HG03139 (cell line): Measurements from ENCODE around the gene RPL21.
A peak's percentile ranks its signal among the peaks of the same experiment; 100 is the strongest.

Source experiments
- ATAC-seq: cut with Tn5 transposase; IDR thresholded peaks from one replicate; pipeline ENCODE4 v1.9.1; 2021; ENCODE audit not compliant: unreplicated experiment

RPL21 gene

GRCh38 chr13:27257648-27258253, 6.4 kb downstream of the RPL21 start:
- ATAC-seq, result no peak

DNA sequence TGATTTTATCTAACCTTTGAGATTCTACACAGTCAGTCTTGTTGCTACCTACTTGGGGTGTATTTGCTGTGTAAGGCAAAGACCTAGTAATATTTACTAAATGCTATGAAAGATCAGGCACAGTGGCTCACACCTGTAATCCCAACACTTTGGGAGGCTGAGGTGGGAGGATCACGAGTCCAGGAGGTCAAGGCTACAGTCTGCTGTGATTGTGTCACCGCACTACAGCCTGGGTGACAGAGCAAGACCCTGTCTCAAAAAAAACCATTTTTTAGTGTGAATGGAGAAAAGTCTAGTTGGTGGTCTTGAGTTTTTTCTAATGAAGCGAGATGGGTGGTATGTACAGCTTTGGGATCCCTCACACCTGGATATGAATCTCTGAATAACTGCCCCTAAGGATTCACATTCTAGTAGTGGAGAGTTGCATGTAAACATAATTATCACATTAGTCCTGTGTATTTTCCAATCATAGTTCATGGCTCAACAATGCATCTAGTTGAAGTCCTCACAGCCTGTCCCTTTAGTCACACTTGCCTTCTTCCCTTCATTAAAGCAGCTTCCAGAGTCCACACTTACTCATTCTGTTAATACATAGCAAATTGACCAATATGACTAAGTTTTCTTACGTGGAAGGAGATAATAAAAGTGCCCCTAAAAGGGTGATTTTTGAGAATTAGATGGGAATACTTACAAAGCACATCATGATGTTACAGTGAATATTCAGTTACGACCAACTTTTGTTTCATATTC, 7.5 kb downstream of the RPL21 start:
- no peak for ATAC-seq

GRCh38 chr13:27259831-27260230, 8.5 kb downstream of the RPL21 start:
- ATAC-seq, result no peak

- no peak for ATAC-seq
Observed at GRCh38 chr13:27261396-27261795, 10.0 kb downstream of the RPL21 start.

GRCh38 chr13:27263438-27263837, 12.1 kb downstream of the RPL21 start:
- ATAC-seq, result no peak

DNA sequence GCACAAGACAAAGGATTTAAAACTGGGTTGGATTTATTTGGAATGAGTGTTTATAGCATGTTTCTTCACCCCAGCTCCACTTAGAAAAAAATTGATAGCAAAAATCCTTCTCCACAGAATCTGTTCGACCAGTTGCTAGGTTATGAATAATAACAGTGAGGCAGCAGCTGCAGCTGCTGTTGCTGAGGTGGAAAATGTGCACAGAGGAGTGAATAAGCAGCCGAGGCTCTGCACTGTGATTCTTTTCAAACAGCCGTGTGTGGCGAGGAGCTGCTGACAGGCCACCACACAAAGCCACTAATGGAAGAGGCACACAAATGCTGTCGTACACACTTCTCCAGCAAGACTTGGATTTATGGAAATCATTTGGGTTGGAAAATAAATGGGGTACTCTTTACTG, 12.8 kb downstream of the RPL21 start:
- ATAC-seq, result no peak

DNA sequence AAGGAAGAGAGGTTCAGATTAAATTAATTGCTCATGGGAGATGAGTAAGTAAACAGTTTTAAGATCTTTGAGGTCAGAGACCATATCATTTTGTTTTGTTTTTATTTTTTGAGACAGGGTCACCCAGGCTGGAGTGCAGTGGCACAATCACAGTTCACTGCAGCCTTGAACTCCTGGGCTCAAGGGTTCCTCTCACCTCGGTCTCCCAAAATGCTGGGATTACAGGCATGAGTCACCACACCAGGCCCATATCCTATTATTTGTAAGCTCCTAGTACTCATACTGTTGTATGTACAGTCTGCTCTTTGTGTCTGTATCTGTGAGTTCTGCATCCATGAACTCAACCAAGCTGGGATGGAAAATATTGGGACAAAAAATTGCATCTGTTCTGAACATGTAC, 13.3 kb downstream of the RPL21 start:
- ATAC-seq, result no peak

- ATAC-seq, result no peak
Observed at GRCh38 chr13:27266917-27267316, 15.6 kb downstream of the RPL21 start.

- no peak for ATAC-seq
Observed at GRCh38 chr13:27267596-27267995, 16.2 kb downstream of the RPL21 start.

DNA sequence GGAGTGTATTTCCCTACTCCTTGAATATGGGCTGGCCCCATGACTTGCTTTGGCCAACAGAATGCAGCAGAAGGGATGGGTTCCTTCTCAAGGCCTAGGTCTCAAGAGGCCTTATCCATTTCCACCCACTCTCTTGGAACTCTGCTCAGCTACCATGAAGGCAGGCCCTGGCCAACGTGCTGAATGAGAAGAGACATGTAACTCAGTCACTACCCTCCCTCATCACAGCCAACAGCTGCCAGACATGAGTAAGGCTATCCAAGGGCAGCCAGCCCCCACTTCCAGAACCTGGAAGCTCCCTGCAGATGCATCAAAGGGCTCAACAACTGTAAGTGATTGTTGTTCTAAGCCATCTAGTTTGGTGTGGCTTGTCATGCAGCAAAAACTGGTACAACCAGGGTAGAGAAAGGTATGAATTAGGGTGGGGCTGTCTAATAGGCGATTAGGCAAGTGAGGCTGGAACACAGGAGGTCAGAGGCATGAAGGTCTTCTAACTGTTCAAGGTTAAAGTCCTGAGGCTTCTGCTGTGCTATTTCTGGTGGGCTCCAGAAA, 17.8 kb downstream of the RPL21 start:
- ATAC-seq, result no peak

- peak; percentile 79 for ATAC-seq
Observed at GRCh38 chr13:27270594-27271520, 19.5 kb downstream of the RPL21 start, which contains the start of gene RASL11A. RASL11A (plus strand) TSS chr13:27270830; CDS start chr13:27270945, 115 bp downstream.

GRCh38 chr13:27271570-27272096, 20.3 kb downstream of the RPL21 start:
- no peak for ATAC-seq

GRCh38 chr13:27273658-27274425, 22.5 kb downstream of the RPL21 start:
- ATAC-seq, result no peak

- ATAC-seq, result no peak
Observed at GRCh38 chr13:27274631-27275030, 23.3 kb downstream of the RPL21 start.

DNA sequence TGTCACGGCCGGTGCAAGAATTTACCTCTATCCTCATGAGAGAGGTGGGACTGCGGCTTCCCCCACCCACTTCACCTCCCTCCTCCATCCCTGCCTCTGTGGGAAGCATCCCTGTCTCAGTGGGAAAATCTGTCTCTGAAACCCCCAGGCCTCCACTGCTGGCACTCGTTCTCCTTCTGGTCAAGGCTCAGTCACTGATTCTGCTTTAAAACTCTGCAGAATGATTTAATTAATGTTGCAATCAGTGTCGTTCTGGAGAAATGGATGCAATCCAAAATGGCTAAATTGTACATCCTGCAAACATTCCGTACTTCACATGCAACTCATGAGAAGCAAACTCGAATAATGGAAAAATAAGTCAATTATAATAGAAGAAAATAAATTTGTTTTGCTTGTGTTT, 24.8 kb downstream of the RPL21 start:
- no peak for ATAC-seq

GRCh38 chr13:27279506-27279905, 28.1 kb downstream of the RPL21 start:
- no peak for ATAC-seq

DNA sequence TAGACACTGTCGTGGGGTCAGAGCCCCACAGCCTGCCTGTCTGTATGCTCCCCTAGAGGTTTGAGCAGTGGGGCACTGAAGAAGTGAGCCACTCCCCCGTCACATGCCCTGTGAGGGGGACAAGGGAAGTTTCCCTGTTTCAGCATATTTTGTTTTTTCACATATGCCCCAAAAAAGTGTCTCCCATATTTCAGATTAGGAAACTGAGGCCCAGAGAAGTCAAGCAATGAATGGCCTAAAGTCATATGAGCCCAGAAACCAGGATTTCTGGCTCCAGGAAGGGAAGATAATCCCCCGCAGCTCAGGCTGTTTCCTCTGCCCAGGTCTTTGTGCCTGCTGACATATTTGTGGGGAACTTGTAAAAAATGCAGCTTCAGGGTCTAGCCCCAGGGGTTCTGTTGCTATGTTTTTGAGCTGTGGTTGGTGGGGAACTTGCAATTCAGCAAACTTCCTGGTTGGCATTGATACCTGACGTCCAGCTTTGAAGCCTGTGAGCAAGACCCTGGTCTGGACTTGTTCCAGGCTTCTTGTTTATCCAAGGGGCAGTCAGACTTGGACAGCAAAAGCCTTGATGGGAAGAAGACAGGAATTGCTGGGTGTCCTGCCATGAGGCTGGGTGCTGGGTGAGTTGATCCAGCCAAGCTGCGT, 28.8 kb downstream of the RPL21 start:
- no peak for ATAC-seq

- no peak for ATAC-seq
Observed at GRCh38 chr13:27280841-27281240, 29.5 kb downstream of the RPL21 start.

DNA sequence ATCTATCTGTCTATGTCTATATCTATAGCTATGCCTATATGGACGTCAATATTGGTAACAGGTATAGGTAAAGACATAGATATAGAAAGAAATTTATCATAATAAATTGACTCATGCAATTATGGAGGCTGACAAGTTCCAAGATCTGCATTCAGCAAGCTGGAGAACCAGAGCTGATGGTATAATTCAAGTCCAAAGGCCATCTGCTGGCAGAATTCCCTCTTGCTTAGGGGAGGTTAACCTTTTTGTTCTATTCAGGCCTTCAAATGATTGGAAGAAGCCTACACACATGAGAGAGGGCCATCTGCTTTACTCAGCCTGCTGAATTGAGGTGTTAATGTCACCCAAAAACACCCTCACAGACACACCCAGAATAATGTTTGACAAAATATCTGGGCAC, 30.1 kb downstream of the RPL21 start:
- ATAC-seq, result no peak
